Measurements from ENCODE around the gene CEND1.

DNA sequence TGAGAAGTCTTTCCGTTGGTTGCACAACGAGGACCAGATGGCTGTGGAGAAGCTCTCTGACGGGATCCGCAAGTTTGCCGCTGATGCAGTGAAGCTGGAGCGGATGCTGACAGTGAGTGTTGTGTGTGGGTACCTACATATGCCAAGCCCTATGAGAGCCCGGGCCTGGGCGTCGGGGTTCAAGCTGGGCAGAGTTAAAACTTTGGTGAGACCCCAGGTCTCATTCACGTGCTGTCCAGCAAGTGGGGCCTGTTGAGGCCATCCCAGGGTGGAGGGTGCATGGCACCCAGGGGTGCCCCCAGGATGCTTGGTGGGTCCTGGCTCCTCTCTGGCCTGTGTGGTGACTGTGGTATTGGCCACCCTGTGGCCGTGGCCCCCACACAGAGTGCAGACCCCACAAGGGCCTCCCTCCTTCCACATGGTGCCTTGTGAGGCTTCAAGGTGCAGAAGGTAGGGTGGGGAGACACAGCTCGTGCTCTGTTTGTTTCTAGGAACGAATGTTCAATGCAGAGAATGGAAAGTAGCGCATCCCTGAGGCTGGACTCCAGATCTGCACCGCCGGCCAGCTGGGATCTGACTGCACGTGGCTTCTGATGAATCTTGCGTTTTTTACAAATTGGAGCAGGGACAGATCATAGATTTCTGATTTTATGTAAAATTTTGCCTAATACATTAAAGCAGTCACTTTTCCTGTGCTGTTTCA is 25.4 kb downstream of the CEND1 start:
- TF ChIP-seq, protein P1, sequence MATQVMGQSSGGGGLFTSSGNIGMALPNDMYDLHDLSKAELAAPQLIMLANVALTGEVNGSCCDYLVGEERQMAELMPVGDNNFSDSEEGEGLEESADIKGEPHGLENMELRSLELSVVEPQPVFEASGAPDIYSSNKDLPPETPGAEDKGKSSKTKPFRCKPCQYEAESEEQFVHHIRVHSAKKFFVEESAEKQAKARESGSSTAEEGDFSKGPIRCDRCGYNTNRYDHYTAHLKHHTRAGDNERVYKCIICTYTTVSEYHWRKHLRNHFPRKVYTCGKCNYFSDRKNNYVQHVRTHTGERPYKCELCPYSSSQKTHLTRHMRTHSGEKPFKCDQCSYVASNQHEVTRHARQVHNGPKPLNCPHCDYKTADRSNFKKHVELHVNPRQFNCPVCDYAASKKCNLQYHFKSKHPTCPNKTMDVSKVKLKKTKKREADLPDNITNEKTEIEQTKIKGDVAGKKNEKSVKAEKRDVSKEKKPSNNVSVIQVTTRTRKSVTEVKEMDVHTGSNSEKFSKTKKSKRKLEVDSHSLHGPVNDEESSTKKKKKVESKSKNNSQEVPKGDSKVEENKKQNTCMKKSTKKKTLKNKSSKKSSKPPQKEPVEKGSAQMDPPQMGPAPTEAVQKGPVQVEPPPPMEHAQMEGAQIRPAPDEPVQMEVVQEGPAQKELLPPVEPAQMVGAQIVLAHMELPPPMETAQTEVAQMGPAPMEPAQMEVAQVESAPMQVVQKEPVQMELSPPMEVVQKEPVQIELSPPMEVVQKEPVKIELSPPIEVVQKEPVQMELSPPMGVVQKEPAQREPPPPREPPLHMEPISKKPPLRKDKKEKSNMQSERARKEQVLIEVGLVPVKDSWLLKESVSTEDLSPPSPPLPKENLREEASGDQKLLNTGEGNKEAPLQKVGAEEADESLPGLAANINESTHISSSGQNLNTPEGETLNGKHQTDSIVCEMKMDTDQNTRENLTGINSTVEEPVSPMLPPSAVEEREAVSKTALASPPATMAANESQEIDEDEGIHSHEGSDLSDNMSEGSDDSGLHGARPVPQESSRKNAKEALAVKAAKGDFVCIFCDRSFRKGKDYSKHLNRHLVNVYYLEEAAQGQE (IDR thresholded peaks at IDR 0.05; ENCODE audit: insufficient read depth in 1 of 2, low read depth in 2 of 2, low read length in 2 of 2), result no peak
- TF ChIP-seq FOXP2 (optimal IDR thresholded peaks at IDR 0.05; ENCODE audit: borderline replicate concordance, extremely low read depth, extremely low read length, insufficient read depth), result no peak
- peak; percentile 20; the same call in 1 of the 2 replicates for TF ChIP-seq POLR2AphosphoS5 (IDR thresholded peaks at IDR 0.05; ENCODE audit: low read depth, low read length)
- TF ChIP-seq SIN3A (IDR thresholded peaks at IDR 0.05; ENCODE audit: borderline replicate concordance, insufficient read depth, low read length), result no peak

Measured in PFSK-1 (cell line).